ENCODE results near the gene IPP.
A peak's percentile ranks its signal among the peaks of the same experiment; 100 is the strongest.

The IPP gene

GRCh38 chr1:45750298-45751038 lies at the start of gene IPP (continued):
- TF ChIP-seq ZFHX2 (tag by site-specific recombination; conservative IDR thresholded peaks at IDR 0.05), result peak; percentile 60
- TF ChIP-seq ZNF677 (tag by site-specific recombination; IDR thresholded peaks at IDR 0.05), result 0 out of 2 replicates have a peak, but pooled peaks have one; percentile 22
- TF ChIP-seq ZNF416 (tag by site-specific recombination; IDR thresholded peaks at IDR 0.05), result no peak
- TF ChIP-seq ZBTB8A (tag by site-specific recombination; IDR thresholded peaks at IDR 0.05), result peak; percentile 98
- TF ChIP-seq ZSCAN18 (tag by site-specific recombination; IDR thresholded peaks at IDR 0.05), result no peak
- TF ChIP-seq SCRT1 (tag by site-specific recombination; IDR thresholded peaks at IDR 0.05; ENCODE audit: borderline replicate concordance), result no peak; the same call in 1 of the 2 replicates
- TF ChIP-seq ZNF391 (tag by site-specific recombination; IDR thresholded peaks at IDR 0.05; ENCODE audit: borderline replicate concordance, low read depth), result no peak
- TF ChIP-seq ZBTB49 (tag by site-specific recombination; IDR thresholded peaks at IDR 0.05; ENCODE audit: low read depth), result no peak
- peak; percentile 98 for TF ChIP-seq ZBTB17 (tag by site-specific recombination; IDR thresholded peaks at IDR 0.05)
- no peak for TF ChIP-seq ZNF791 (tag by site-specific recombination; IDR thresholded peaks at IDR 0.05)
- peak; percentile 86 for TF ChIP-seq GLIS2 (tag by site-specific recombination; IDR thresholded peaks at IDR 0.05)
- no peak for TF ChIP-seq ZNF621 (tag by site-specific recombination; IDR thresholded peaks at IDR 0.05)
- TF ChIP-seq TSHZ1 (tag by site-specific recombination; IDR thresholded peaks at IDR 0.05; ENCODE audit: borderline replicate concordance), result no peak
- peak; percentile 90 for TF ChIP-seq ZNF501 (tag by site-specific recombination; IDR thresholded peaks at IDR 0.05)
- TF ChIP-seq ZNF555 (tag by site-specific recombination; conservative IDR thresholded peaks at IDR 0.05), result no peak
- no peak for TF ChIP-seq ZNF114 (tag by site-specific recombination; IDR thresholded peaks at IDR 0.05)
- TF ChIP-seq SP7 (tag by site-specific recombination; IDR thresholded peaks at IDR 0.05), result peak; percentile 77
- TF ChIP-seq ZNF184 (tag by site-specific recombination; IDR thresholded peaks at IDR 0.05), result peak; percentile 37; the same call in 1 of the 2 replicates
- TF ChIP-seq KLF10 (tag by site-specific recombination; IDR thresholded peaks at IDR 0.05), result no peak
- peak; percentile 71 for TF ChIP-seq KLF17 (tag by site-specific recombination; IDR thresholded peaks at IDR 0.05)
- TF ChIP-seq ZIC2 (tag by site-specific recombination; IDR thresholded peaks at IDR 0.05), result 0 out of 2 replicates have a peak, but pooled peaks have one; percentile 20
- peak; percentile 41; the same call in 1 of the 2 replicates for TF ChIP-seq PBX3 (CRISPR knock-in tag; IDR thresholded peaks at IDR 0.05)
- TF ChIP-seq ZNF2 (tag by site-specific recombination; IDR thresholded peaks at IDR 0.05), result peak; percentile 88
- peak; percentile 100 for TF ChIP-seq ZNF530 (tag by site-specific recombination; IDR thresholded peaks at IDR 0.05; ENCODE audit: low read depth)
- TF ChIP-seq INSM2 (tag by site-specific recombination; IDR thresholded peaks at IDR 0.05), result no peak; the same call in 1 of the 2 replicates
- peak; percentile 62; the same call in 1 of the 2 replicates for TF ChIP-seq BCL11A (tag by site-specific recombination; IDR thresholded peaks at IDR 0.05; ENCODE audit: low read depth)
- no peak for TF ChIP-seq GLI4 (tag by site-specific recombination; IDR thresholded peaks at IDR 0.05)

Measured in HEK293 (cell line).